GM19324 (cell line): ENCODE measurements around the gene ISOC2.
"Not testable (repeated sequence)": the region's sequence is repeated elsewhere in the genome, so short reads cannot be mapped to it uniquely, and the experiment has no call there.

Experiments used
- ATAC-seq: cut with Tn5 transposase; IDR thresholded peaks from one replicate; pipeline ENCODE4 v1.9.1; 2021; ENCODE audit warnings: mild to moderate bottlenecking, moderate library complexity; ENCODE audit not compliant: unreplicated experiment, low FRiP score

ISOC2 gene

GRCh38 chr19:55460670-55461258 lies 678 bp downstream of the ISOC2 start:
- ATAC-seq: no peak

- ATAC-seq: no peak
These were observed 1.3 kb downstream of the ISOC2 start for GRCh38 chr19:55459950-55460657.

- ATAC-seq: no peak
These were observed 1.9 kb downstream of the ISOC2 start for GRCh38 chr19:55459551-55459949.

- no peak for ATAC-seq
These were observed 3.6 kb downstream of the ISOC2 start for GRCh38 chr19:55457683-55458457.

GRCh38 chr19:55456347-55456746 lies 5.1 kb downstream of the ISOC2 start:
- no peak for ATAC-seq

GRCh38 chr19:55455576-55456235 lies 5.7 kb downstream of the ISOC2 start:
- ATAC-seq: no peak

GRCh38 chr19:55454787-55455243 lies 6.6 kb downstream of the ISOC2 start:
- ATAC-seq: no peak

- ATAC-seq: no peak
These were observed 7.8 kb downstream of the ISOC2 start for GRCh38 chr19:55453511-55454260.

- ATAC-seq: no peak
These were observed 8.6 kb downstream of the ISOC2 start for GRCh38 chr19:55452749-55453346.

GRCh38 chr19:55451965-55452748 lies 9.3 kb downstream of the ISOC2 start:
- no peak for ATAC-seq

- ATAC-seq: no peak
These were observed 10.1 kb downstream of the ISOC2 start for GRCh38 chr19:55451163-55451964.

- no peak for ATAC-seq
These were observed 12.0 kb downstream of the ISOC2 start for GRCh38 chr19:55449469-55449868.

- not testable (repeated sequence) for ATAC-seq
These were observed 13.3 kb downstream of the ISOC2 start for GRCh38 chr19:55448175-55448490.

GRCh38 chr19:55447421-55448174 lies 13.8 kb downstream of the ISOC2 start:
- ATAC-seq: no peak

GRCh38 chr19:55446060-55446459 lies 15.4 kb downstream of the ISOC2 start:
- ATAC-seq: no peak

- ATAC-seq: no peak
These were observed 16.8 kb downstream of the ISOC2 start for GRCh38 chr19:55444646-55445045.

- ATAC-seq: no peak
These were observed 17.5 kb downstream of the ISOC2 start for GRCh38 chr19:55443824-55444480.
